ENCODE measurements around the gene KAZN. TPM values are rescaled to one million over a fixed set of nuclear protein-coding genes. Genes with fewer than 3 reads are reported as not detected.

The KAZN gene
- total and polyA plus RNA-seq, 2 of the 8 experiments (the other 6 are each of a cell fraction or from before 2014, with no cell fraction given), result 3.7 to 11.8 TPM

DNA sequence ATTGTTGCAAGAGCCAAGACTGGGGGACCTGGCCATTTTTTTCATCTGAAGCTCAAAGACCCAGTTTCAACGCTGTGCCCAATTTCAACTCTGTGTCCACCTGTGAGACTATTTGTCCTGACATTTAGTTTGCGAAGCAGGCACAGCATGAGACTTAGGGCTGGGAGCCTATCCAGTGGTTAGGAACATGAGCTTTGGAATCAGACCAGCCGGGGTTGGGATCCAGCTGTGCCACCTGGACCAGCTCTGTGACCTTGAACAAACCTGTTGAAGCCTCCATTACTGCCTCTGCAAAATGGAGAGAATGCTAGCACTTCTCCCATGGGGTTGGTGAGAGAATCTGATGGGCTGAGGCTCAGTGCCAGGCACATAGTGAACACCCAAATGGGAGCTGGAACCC is 348.9 kb downstream of the KAZN start:
- H3K4me3 ChIP-seq (ENCODE audit: extremely low read depth in 1 of 4, insufficient read depth in 2 of 4, low read depth in 3 of 4, low read length in 4 of 4), result no peak overlapping the region
- WGBS, 2 experiments (ENCODE audit: extremely low coverage in 1 of 2, insufficient coverage in 1 of 2, insufficient read length in 1 of 2, insufficient replicate concordance in 2 of 2, low coverage in 1 of 2, low lambda C conversion rate in 2 of 2, missing lambda C conversion rate in 1 of 2), result 86% methylated on average over 3 of the region's 3 CpGs; no CpG with 5 or more reads in 1 of the 2 experiments
- H2BK120ac ChIP-seq (replicated peaks; ENCODE audit: low read depth, low read length), result no peak overlapping the region
- no peaks in the 10 kb centered on the region for H3K79me1 ChIP-seq (ENCODE audit: low read depth, low read length)
- no peak for FAIRE-seq
- H3K14ac ChIP-seq (ENCODE audit: insufficient read length), result no peak overlapping the region
- no peak overlapping the region for H3K23ac ChIP-seq (ENCODE audit: insufficient read length)
- TF ChIP-seq EP300 (IDR thresholded peaks at IDR 0.05; ENCODE audit: borderline replicate concordance in 1 of 2, low read depth in 2 of 2, low read length in 2 of 2) (no peak), RFX5 (IDR thresholded peaks at IDR 0.05; ENCODE audit: borderline replicate concordance, low read depth, low read length) (no peak), KDM1A (IDR thresholded peaks at IDR 0.05; ENCODE audit: borderline replicate concordance, low read length) (no peak), EZH2 (IDR thresholded peaks at IDR 0.05; ENCODE audit: low read depth, low read length, severe bottlenecking) (no peak), CTBP2 (IDR thresholded peaks at IDR 0.05; ENCODE audit: borderline replicate concordance, insufficient read depth, insufficient read length, low read length) (no peak), SIX5 (IDR thresholded peaks at IDR 0.05; ENCODE audit: low read depth, low read length) (no peak), SAP30 (IDR thresholded peaks at IDR 0.05; ENCODE audit: insufficient read depth, insufficient replicate concordance, low read length) (no peak), FOSL1 (IDR thresholded peaks at IDR 0.05; ENCODE audit: insufficient read depth, low read depth, low read length) (no peak)
- TF ChIP-seq, protein P1, sequence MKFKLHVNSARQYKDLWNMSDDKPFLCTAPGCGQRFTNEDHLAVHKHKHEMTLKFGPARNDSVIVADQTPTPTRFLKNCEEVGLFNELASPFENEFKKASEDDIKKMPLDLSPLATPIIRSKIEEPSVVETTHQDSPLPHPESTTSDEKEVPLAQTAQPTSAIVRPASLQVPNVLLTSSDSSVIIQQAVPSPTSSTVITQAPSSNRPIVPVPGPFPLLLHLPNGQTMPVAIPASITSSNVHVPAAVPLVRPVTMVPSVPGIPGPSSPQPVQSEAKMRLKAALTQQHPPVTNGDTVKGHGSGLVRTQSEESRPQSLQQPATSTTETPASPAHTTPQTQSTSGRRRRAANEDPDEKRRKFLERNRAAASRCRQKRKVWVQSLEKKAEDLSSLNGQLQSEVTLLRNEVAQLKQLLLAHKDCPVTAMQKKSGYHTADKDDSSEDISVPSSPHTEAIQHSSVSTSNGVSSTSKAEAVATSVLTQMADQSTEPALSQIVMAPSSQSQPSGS (IDR thresholded peaks at IDR 0.05; ENCODE audit: low read length), result no peak
- no peak for DNase-seq (ENCODE audit: low read depth in 1 of 2, low spot score in 2 of 2)
- ChIA-PET CTCF (ENCODE audit: partially characterized antibody) (interaction anchor here (0.5 to 2.2 kb wide), 10 partner anchors 7 to 295 kb away, joined by 3 to 7 read pairs (median 4); no protein-coding TSS in a partner anchor), POLR2A (ENCODE audit: partially characterized antibody) (interaction anchor here (0.6 kb wide), 1 partner anchor 52 kb away, joined by 3 read pairs; no protein-coding TSS in a partner anchor)
- H3K4ac ChIP-seq (replicated peaks; ENCODE audit: insufficient read length, low read depth, low read length), result no peak overlapping the region
- H3K18ac ChIP-seq (ENCODE audit: extremely low read depth, low read length), result no peak overlapping the region
- H3K36me3 ChIP-seq (ENCODE audit: control insufficient read depth in 2 of 4, insufficient read depth in 4 of 4, low read length in 3 of 4), result no peaks in the 10 kb centered on the region
- H2BK15ac ChIP-seq (ENCODE audit: low read length), result no peak overlapping the region
- no peak overlapping the region for H2BK20ac ChIP-seq (ENCODE audit: low read length)
- H2BK5ac ChIP-seq (ENCODE audit: low read depth, low read length), result no peak overlapping the region
- no peaks in the 10 kb centered on the region for H4K20me1 ChIP-seq (replicated peaks in 1 of 2; ENCODE audit: control insufficient read depth in 1 of 2, insufficient read depth in 2 of 2, low read length in 2 of 2)
- H3K56ac ChIP-seq (replicated peaks; ENCODE audit: insufficient read length, low read depth, low read length), result no peak overlapping the region
- H4K8ac ChIP-seq (ENCODE audit: extremely low read depth, insufficient read depth, low read length), result no peak overlapping the region
- H3K79me2 ChIP-seq (ENCODE audit: control insufficient read depth in 1 of 2, insufficient read depth in 2 of 2, low read length in 2 of 2), result no peaks in the 10 kb centered on the region; a peak in 1 of 4 replicates
- H3K27ac ChIP-seq (ENCODE audit: low read depth, low read length), result no peak overlapping the region
- H3K27me3 ChIP-seq (replicated peaks in 1 of 4; ENCODE audit: control insufficient read depth in 3 of 4, extremely low read depth in 1 of 4, insufficient read depth in 3 of 4, low read length in 3 of 4), result no peaks in the 10 kb centered on the region
- peaks cover 12 to 35% (median 21%) of the 10 kb centered on the region in 4 experiments for H3K4me1 ChIP-seq (replicated peaks in 1 of 4; ENCODE audit: control insufficient read depth in 3 of 4, insufficient read depth in 4 of 4, low read length in 3 of 4)
- H3K9me3 ChIP-seq (ENCODE audit: insufficient read depth in 2 of 2, low read depth in 1 of 2, low read length in 1 of 2), result no peaks in the 10 kb centered on the region
- H4K5ac ChIP-seq (ENCODE audit: insufficient read length, low read depth, low read length), result no peak overlapping the region
- H4K91ac ChIP-seq (replicated peaks; ENCODE audit: insufficient read length, low read length), result no peak overlapping the region
- H2BK12ac ChIP-seq (ENCODE audit: low read depth, low read length), result no peak overlapping the region
- no peak overlapping the region for H2AFZ ChIP-seq (ENCODE audit: low read length)
- no peak overlapping the region for H2AK5ac ChIP-seq (ENCODE audit: low read depth, low read length)
- no peak overlapping the region for H3K9ac ChIP-seq (replicated peaks in 1 of 4; ENCODE audit: extremely low read depth in 1 of 4, low read depth in 3 of 4, low read length in 3 of 4)
- H3K4me2 ChIP-seq (ENCODE audit: insufficient read depth in 1 of 2, low read depth in 2 of 2, low read length in 2 of 2), result no peak overlapping the region
- peaks cover 2% of the 10 kb centered on the region; the same call in 1 of the 2 replicates for H3K23me2 ChIP-seq (ENCODE audit: low read depth, low read length)
